ENCODE measurements around the gene CADPS2. TPM values are rescaled to one million over a fixed set of nuclear protein-coding genes. Genes with fewer than 3 reads are reported as not detected.
"Not testable (repeated sequence)": the region's sequence is repeated elsewhere in the genome, so short reads cannot be mapped to it uniquely, and the experiment has no call there.

The CADPS2 gene
- total RNA-seq, 2 donors from 2014 or later = not detected

DNA sequence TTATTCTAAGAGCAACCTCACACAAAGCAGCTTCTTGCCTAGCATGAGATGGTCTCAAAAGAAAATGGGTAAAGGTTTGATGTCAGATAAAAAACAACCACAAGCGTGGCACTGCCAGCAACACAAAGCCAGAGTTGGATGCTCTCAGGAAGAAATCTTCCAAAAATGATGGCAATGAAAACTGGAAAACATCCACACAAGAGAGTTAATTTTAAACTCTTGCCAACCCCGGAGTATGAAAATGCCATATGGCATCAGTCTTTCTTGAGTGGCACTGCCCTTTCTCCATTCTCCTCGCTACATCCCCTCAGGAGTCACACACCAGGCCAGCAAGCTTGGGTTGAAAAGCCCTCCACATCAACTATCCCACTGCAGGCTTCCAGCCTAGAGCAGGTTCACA lies 41.0 kb downstream of the CADPS2 start:
- no peak for DNase-seq
- Mint-ChIP-seq H3K27ac (no peak overlapping the region), H3K9me3 (peaks cover 0 to 4% of the 10 kb centered on the region in 2 donors), H3K27me3 (ENCODE audit: low read depth) (no peaks in the 10 kb centered on the region), H3K4me3 (no peak overlapping the region), H3K36me3 (ENCODE audit: insufficient read depth in 2 of 2) (no peaks in the 10 kb centered on the region), H3K4me1 (ENCODE audit: low read depth) (no peaks in the 10 kb centered on the region)
- ATAC-seq (replicated peaks in 1 of 2) = no peak

DNA sequence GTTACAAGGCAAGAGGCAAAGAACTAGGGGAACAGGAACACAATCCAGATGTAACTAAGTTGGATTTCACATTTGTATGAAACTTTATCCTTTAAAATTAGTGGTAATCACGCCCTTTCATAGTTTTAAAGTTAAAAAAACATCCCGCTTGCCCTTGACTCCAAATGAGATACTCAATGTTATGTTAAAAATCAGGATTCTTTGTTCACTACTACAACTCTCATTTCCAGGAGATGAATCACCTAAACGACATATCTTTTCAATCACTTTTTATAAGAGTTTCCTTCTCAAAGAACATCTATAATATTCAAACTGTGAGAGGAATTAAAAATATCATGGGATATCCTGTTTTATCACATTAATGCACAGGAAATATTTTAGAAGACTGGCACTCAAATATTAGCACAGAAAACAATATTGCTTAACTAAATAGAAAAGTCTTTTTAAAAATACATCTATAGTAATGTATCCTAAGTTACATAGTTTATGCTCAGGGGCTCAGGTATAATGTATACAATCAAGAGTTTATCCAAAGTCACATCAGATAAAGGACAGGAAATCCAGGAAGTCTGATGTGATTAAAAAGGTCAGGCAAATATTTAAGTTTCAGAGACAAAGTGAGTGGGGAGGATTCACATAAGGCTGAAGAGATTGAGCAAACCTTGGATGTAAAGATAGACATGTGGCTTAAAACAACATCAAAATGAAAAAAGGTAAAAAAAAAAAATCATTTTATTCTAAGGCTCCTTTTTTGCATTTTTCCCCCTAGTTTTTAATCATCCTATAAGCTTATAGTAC lies 41.9 kb downstream of the CADPS2 start:
- ATAC-seq (replicated peaks in 1 of 2) = no peak
- no peaks in the 10 kb centered on the region for H3K4me1 Mint-ChIP-seq (ENCODE audit: low read depth)

DNA sequence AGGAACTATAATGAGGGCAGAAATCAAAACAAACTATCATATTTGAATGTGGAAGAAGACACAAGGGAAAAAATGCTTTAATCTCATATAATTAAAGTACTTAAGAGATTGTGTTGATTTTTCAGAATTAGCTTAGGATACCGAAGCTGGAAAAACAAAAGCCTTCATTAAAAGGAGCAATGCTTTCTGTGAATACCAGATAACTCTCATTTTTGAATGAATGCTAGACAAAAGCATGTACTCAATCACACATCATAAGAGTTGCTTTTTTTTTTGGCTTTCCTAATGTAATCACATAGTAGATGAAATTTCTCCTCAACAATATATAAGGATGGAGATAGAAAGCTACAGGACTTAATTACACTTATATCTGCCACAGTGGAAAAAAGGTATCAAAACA lies 43.3 kb downstream of the CADPS2 start:
- no peak overlapping the region for H3K4me3 Mint-ChIP-seq
- no peaks in the 10 kb centered on the region for H3K36me3 Mint-ChIP-seq (ENCODE audit: insufficient read depth in 2 of 2)
- no peak overlapping the region for H3K27ac Mint-ChIP-seq
- ATAC-seq (replicated peaks in 1 of 2) = no peak
- H3K9me3 Mint-ChIP-seq = peaks cover 0 to 5% of the 10 kb centered on the region in 2 donors
- DNase-seq = no peak
- H3K27me3 Mint-ChIP-seq (ENCODE audit: low read depth) = no peaks in the 10 kb centered on the region
- H3K4me1 Mint-ChIP-seq (ENCODE audit: low read depth) = no peaks in the 10 kb centered on the region

More for the DNA sequence above, 41.9 kb downstream of the CADPS2 start:
- Mint-ChIP-seq H3K9me3 (peaks cover 0 to 4% of the 10 kb centered on the region in 2 donors), H3K27ac (no peak overlapping the region), H3K36me3 (ENCODE audit: insufficient read depth in 2 of 2) (no peaks in the 10 kb centered on the region), H3K27me3 (ENCODE audit: low read depth) (no peaks in the 10 kb centered on the region), H3K4me3 (no peak overlapping the region)
- DNase-seq = no peak

DNA sequence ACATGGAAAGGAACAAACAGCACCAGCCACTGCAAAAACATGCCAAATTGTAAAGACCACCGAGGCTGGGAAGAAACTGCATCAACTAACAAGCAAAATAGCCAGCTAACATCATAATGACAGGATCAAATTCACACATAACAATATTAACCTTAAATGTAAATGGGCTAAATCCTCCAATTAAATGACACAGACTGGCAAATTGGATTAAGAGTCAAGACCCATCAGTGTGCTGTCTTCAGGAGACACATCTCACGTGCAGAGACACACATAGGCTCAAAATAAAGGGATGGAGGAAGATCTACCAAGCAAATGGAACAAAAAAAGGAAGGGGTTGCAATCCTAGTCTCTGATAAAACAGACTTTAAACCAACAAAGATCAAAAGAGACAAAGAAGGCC lies 50.0 kb downstream of the CADPS2 start:
- not testable (repeated sequence) for ATAC-seq (replicated peaks in 1 of 2); DNase-seq; H3K27me3 Mint-ChIP-seq (ENCODE audit: low read depth)

DNA sequence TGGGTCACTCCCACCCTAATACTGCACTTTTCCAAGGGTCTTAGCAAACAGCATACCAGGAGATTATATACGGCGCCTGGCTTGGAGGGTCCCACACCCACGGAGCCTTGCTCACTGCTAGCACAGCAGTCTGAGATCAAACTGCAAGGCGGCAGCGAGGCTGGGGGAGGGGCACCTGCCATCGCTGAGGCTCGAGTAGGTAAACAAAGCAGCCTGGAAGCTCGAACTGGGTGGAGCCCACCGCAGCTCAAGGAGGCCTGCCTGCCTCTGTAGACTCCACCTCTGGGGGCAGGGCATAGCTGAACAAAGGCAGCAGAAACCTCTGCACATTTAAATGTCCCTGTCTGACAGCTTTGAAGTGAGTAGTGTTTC lies 51.7 kb downstream of the CADPS2 start:
- not testable (repeated sequence) for H3K9me3 Mint-ChIP-seq; H3K4me3 Mint-ChIP-seq; H3K4me1 Mint-ChIP-seq (ENCODE audit: low read depth); H3K27ac Mint-ChIP-seq; H3K27me3 Mint-ChIP-seq (ENCODE audit: low read depth); H3K36me3 Mint-ChIP-seq (ENCODE audit: insufficient read depth in 2 of 2); DNase-seq; ATAC-seq (replicated peaks in 1 of 2)

More for the DNA sequence above, 50.0 kb downstream of the CADPS2 start:
- H3K36me3 Mint-ChIP-seq (ENCODE audit: insufficient read depth in 2 of 2); H3K27ac Mint-ChIP-seq; H3K9me3 Mint-ChIP-seq; H3K4me3 Mint-ChIP-seq; H3K4me1 Mint-ChIP-seq (ENCODE audit: low read depth): not testable (repeated sequence)

DNA sequence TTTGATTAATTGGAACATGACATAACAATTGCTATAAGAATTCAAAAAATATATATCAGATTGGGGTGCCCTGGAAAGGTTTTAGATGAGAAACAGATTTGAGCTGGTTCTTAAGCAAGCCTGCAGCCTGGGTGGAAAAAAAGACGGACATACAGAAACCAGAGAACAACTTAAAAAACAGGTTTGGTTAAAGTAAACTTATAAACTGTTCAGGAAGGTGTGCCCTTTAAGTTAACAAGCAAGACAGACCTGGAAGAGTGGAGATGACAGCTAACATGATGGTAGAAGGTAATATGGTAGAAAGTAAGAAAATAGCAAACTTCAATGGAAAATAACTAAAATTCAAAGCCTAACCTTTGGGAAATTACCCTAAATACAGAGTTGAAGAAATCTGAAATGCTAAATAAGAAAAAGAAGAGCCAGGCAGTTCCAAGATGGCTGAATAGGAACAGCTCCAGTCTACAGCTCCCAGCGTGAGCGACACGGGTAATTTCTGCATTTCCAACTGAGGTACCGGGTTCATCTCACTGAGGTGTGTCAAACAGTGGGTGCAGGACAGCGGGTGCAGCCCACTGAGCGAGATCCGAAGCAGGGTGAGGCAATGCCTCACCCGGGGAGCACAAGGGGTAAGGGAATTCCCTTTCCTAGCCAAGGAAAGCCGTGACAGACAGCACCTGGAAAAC lies 52.2 kb downstream of the CADPS2 start:
- peaks cover 5 to 9% of the 10 kb centered on the region in 2 donors for H3K9me3 Mint-ChIP-seq
- no peak for ATAC-seq (replicated peaks in 1 of 2)
- H3K4me1 Mint-ChIP-seq (ENCODE audit: low read depth) = no peaks in the 10 kb centered on the region
- H3K36me3 Mint-ChIP-seq (ENCODE audit: insufficient read depth in 2 of 2) = no peaks in the 10 kb centered on the region
- no peak overlapping the region for H3K4me3 Mint-ChIP-seq
- H3K27ac Mint-ChIP-seq = no peak overlapping the region
- no peaks in the 10 kb centered on the region for H3K27me3 Mint-ChIP-seq (ENCODE audit: low read depth)
- no peak for DNase-seq

DNA sequence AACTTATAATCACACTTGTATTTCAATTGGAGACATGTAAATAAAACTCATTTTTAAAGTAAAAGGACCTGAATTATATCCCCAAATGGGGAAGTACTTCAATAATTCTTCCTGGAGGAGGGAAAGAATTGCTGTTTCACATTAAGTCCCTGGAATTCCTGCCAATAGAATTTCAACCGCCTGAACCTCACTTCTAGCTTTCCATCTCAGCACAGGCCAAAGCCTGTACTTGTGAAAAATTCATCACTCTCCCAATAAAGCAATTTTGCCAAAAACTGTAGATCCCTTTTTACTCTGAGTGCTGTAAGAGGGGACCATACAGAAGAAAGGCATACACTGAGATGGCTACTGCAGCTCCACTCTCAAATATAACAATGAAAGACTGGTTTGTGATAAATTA lies 54.8 kb downstream of the CADPS2 start:
- no peaks in the 10 kb centered on the region for H3K27me3 Mint-ChIP-seq (ENCODE audit: low read depth)
- H3K36me3 Mint-ChIP-seq (ENCODE audit: insufficient read depth in 2 of 2) = no peaks in the 10 kb centered on the region
- no peaks in the 10 kb centered on the region for H3K4me1 Mint-ChIP-seq (ENCODE audit: low read depth)
- no peak overlapping the region for H3K4me3 Mint-ChIP-seq
- no peak overlapping the region for H3K27ac Mint-ChIP-seq
- H3K9me3 Mint-ChIP-seq = peaks cover 4 to 6% of the 10 kb centered on the region in 2 donors
- DNase-seq = no peak
- no peak for ATAC-seq (replicated peaks in 1 of 2)

DNA sequence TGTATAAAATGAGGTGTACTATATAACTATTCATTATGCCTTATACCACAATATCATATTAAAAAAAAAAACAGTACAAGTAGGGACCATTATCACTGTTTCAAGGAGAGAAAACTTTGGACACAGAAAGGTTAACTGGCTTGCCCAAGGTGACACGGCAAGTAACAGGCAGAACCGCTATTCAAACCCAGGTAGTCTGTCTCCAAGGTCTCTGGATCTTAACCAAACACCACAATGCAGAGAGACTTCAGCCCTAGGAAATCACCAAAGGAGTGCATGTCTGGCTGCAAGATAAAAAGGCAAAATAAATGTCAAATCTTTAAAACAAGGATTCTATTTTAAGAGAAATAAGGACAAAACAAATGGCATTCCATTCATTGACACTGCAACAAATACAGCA lies 56.3 kb downstream of the CADPS2 start:
- Mint-ChIP-seq H3K9me3 (peaks cover 2 to 3% of the 10 kb centered on the region in 2 donors), H3K4me1 (ENCODE audit: low read depth) (no peaks in the 10 kb centered on the region), H3K4me3 (no peak overlapping the region), H3K27ac (no peak overlapping the region), H3K36me3 (ENCODE audit: insufficient read depth in 2 of 2) (no peaks in the 10 kb centered on the region), H3K27me3 (ENCODE audit: low read depth) (no peaks in the 10 kb centered on the region)
- ATAC-seq (replicated peaks in 1 of 2) (no peak), DNase-seq (no peak)

DNA sequence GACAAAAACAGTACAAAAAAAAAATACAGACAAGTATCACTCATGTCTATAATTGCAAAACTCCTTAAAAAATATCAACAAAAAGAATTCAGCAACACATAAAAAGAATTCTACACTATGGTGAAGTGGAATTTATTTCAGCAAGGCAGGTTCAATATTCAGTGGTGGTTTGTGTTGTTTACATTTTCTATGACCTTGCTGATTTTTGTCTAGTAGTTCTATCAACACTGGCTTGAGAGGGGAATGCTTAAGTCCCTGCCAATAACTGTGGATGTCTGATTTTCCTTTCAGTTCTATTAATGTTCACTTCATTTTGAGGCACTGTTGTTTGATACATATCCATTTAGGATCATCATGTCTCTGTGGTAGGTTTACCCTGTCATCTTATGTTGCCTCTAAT lies 58.5 kb downstream of the CADPS2 start:
- no peak for ATAC-seq (replicated peaks in 1 of 2)
- Mint-ChIP-seq H3K27me3 (ENCODE audit: low read depth) (no peaks in the 10 kb centered on the region), H3K4me1 (ENCODE audit: low read depth) (no peaks in the 10 kb centered on the region), H3K9me3 (peaks cover 0 to 6% of the 10 kb centered on the region in 2 donors), H3K36me3 (ENCODE audit: insufficient read depth in 2 of 2) (no peaks in the 10 kb centered on the region), H3K4me3 (no peak overlapping the region), H3K27ac (no peak overlapping the region)
- DNase-seq = no peak

DNA sequence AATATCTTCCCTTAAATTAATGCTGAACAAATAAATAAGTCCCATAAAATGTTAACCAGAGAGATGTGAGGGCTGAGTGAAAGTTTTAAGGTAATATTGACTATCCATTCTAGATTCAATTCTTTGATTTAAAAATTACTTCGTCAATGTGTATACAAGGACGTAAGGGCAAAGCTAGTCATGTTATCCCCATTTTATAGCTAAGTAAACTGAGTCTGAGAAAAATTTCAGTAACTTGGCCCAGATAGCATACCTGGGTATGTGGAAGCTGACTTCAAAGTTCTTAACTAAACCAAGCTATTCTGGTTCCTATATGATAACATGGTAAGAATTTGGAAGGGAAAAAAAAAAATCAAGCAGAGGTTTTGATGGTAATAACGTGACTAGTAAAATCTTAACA lies 72.4 kb downstream of the CADPS2 start:
- Mint-ChIP-seq H3K36me3 (ENCODE audit: insufficient read depth in 2 of 2) (no peaks in the 10 kb centered on the region), H3K4me3 (no peak overlapping the region)

DNA sequence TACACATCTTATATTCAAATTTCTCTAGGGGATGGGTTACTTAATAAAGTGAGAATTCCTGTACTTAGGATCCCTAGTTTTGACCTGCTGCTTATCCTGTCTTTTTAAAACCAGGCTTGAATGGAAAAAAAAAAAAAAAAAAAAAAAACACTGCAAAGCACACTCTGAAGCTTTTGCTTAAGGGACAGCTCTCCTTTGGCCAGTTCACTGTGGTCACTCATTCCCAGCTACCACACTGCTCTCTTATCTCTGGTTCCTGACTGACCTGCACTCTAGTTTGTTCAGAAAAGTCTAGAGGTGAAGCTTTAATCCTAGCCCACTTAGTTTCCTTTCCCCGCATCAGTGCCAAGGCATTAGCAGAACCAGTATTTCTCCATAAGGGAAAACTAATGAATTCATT lies 82.4 kb downstream of the CADPS2 start:
- DNase-seq = no peak
- peaks cover 0 to 4% of the 10 kb centered on the region in 2 donors for H3K9me3 Mint-ChIP-seq
- H3K27ac Mint-ChIP-seq = no peak overlapping the region
- no peaks in the 10 kb centered on the region for H3K36me3 Mint-ChIP-seq (ENCODE audit: insufficient read depth in 2 of 2)
- H3K27me3 Mint-ChIP-seq (ENCODE audit: low read depth) = no peaks in the 10 kb centered on the region
- no peaks in the 10 kb centered on the region for H3K4me1 Mint-ChIP-seq (ENCODE audit: low read depth)
- H3K4me3 Mint-ChIP-seq = no peak overlapping the region
- ATAC-seq (replicated peaks in 1 of 2) = no peak

More for the DNA sequence above, 72.4 kb downstream of the CADPS2 start:
- Mint-ChIP-seq H3K27me3 (ENCODE audit: low read depth) (no peaks in the 10 kb centered on the region), H3K27ac (no peak overlapping the region), H3K4me1 (ENCODE audit: low read depth) (no peaks in the 10 kb centered on the region), H3K9me3 (peaks cover 6 to 10% of the 10 kb centered on the region in 2 donors)
- ATAC-seq (replicated peaks in 1 of 2) (no peak), DNase-seq (no peak)

DNA sequence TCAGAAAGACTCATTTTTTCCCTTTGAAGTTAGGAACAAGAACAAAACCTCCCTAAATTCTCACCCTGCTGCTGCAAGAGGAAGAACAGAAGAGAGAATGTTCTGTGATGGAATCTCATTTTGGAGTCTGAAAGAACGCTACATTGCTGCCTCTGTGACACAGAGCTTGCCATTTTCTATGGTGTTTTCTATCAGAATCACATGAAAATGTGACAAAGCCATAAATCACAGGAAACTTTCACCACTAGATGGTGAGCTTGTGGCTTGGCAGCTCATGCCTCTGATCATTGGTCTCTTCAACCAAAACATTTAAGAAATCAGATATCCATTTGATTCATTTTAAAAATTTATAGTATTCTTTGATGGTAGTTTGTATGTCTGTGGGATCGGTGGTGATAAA lies 82.9 kb downstream of the CADPS2 start:
- DNase-seq = no peak
- Mint-ChIP-seq H3K27ac (no peak overlapping the region), H3K27me3 (ENCODE audit: low read depth) (no peaks in the 10 kb centered on the region), H3K36me3 (ENCODE audit: insufficient read depth in 2 of 2) (no peaks in the 10 kb centered on the region), H3K9me3 (peaks cover 0 to 4% of the 10 kb centered on the region in 2 donors), H3K4me1 (ENCODE audit: low read depth) (no peaks in the 10 kb centered on the region), H3K4me3 (no peak overlapping the region)
- no peak for ATAC-seq (replicated peaks in 1 of 2)

DNA sequence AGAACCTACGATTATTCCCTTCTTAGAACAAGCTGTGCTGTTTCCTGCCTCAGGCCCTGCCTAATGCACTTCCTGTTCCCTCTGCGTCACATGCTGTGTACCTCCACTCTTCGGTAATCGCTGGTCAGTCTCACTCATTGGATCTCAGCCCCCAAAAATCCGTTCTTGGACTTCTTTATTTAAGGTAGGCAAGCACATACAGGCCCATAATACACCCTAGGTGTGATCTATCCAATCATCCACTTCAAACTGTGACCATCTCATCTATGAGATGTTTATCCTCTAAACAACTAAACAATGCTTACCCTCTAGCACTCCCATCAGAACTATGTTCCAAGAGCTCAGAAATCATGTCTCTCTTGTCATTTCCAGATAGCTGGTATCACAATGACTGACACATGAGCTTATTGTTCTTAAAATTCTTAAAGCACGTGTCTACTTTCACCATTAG lies 83.9 kb downstream of the CADPS2 start:
- no peaks in the 10 kb centered on the region for H3K4me1 Mint-ChIP-seq (ENCODE audit: low read depth)
- no peaks in the 10 kb centered on the region for H3K36me3 Mint-ChIP-seq (ENCODE audit: insufficient read depth in 2 of 2)
- DNase-seq (no peak), ATAC-seq (replicated peaks in 1 of 2) (no peak)
- peaks cover 0 to 4% of the 10 kb centered on the region in 2 donors for H3K9me3 Mint-ChIP-seq
- H3K27me3 Mint-ChIP-seq (ENCODE audit: low read depth) = no peaks in the 10 kb centered on the region
- no peak overlapping the region for H3K4me3 Mint-ChIP-seq
- H3K27ac Mint-ChIP-seq = no peak overlapping the region

Data from activated T-cell treated with anti-CD3 and anti-CD28 coated beads, Interleukin-2, amount 50 U/mL, for 72 hours (primary cell).